Spleen (tissue), 11 donors: Measurements from ENCODE around the gene ADD3. TPM values are rescaled to one million over a fixed set of nuclear protein-coding genes. Genes with fewer than 3 reads are reported as not detected.

ENCODE experiments used
- DNase-seq: peaks from one replicate; pipeline ENCODE4 v3.0.0-alpha.2; 2020
- H3K27ac ChIP-seq, 8 donors: fragments of 200-600 bp; sonication (generic) in 7 of 8; 1 replicate in 4 of 8; 2 replicates in 4 of 8; pipeline versions ENCODE4 v1.5.0 to v1.8.0; 2016 to 2021; ENCODE audit warnings: inconsistent platforms in 4 of 8, mild to moderate bottlenecking in 4 of 8, moderate library complexity in 1 of 8
- H3K27me3 ChIP-seq, 7 donors: fragments of 200-600 bp; sonication (generic) in 6 of 7; replicated peaks in 1 of 7; 1 replicate in 4 of 7; 2 replicates in 3 of 7; pipeline versions ENCODE4 v1.5.0 to v1.8.0; 2016 to 2021; ENCODE audit warnings: inconsistent platforms in 3 of 7, mild to moderate bottlenecking in 1 of 7
- H3K36me3 ChIP-seq, 6 donors: fragments of 200-600 bp; sonication (generic) in 5 of 6; 1 replicate in 4 of 6; 2 replicates in 2 of 6; pipeline versions ENCODE4 v1.5.0 to v1.8.0; 2016 to 2021; ENCODE audit warnings: inconsistent platforms in 2 of 6
- H3K4me1 ChIP-seq, 6 donors: fragments of 200-600 bp; sonication (generic) in 5 of 6; 1 replicate in 3 of 6; 2 replicates in 3 of 6; pipeline versions ENCODE4 v1.5.0 to v1.8.0; 2016 to 2021; ENCODE audit warnings: inconsistent platforms in 3 of 6
- H3K4me3 ChIP-seq, 8 donors: fragments of 200-600 bp; sonication (generic) in 7 of 8; 1 replicate in 4 of 8; 2 replicates in 4 of 8; pipeline versions ENCODE4 v1.5.0 to v1.8.0; 2016 to 2021; ENCODE audit warnings: inconsistent platforms in 4 of 8, mild to moderate bottlenecking in 4 of 8, moderate library complexity in 2 of 8
- H3K9me3 ChIP-seq, 8 donors: fragments of 200-600 bp; sonication (generic) in 7 of 8; 1 replicate in 4 of 8; 2 replicates in 4 of 8; pipeline versions ENCODE4 v1.5.0 to v1.8.0; 2016 to 2021; ENCODE audit warnings: inconsistent platforms in 4 of 8
- CTCF ChIP-seq, 11 experiments: fragments of 200-600 bp in 7 of 11; fragments of 450-650 bp in 4 of 11; sonication (generic) in 4 of 11; IDR thresholded peaks in 8 of 11; conservative IDR thresholded peaks in 3 of 11; 1 replicate in 7 of 11; 2 replicates in 4 of 11; pipeline versions ENCODE4 v1.4.0 to v1.8.0; 2016 to 2021; ENCODE audit warnings: antibody characterized with exemption in 11 of 11, inconsistent platforms in 4 of 11, mild to moderate bottlenecking in 1 of 11
- POLR2A ChIP-seq, 3 donors: fragments of 450-650 bp; IDR thresholded peaks; one replicate each; pipeline ENCODE4 v1.5.1; 2017; ENCODE audit warnings: antibody characterized with exemption in 3 of 3, mild to moderate bottlenecking in 1 of 3
- POLR2AphosphoS5 ChIP-seq, 3 donors: sonication (generic); formaldehyde crosslinking; IDR thresholded peaks; one replicate each; pipeline ENCODE4 v1.5.1; 2017; ENCODE audit warnings: antibody characterized with exemption in 3 of 3
- WGBS, 5 donors: extraction: QIAGEN DNeasy Blood & Tissue Kit in 3 of 5; methylation state at CpG; one replicate each; pipeline versions ENCODE4 v1.1.5 to v1.1.7; 2013 to 2018; 5-methylcytosine and 5-hydroxymethylcytosine counted together
- intact Hi-C: fragments of 100-400 bp; cut with DNase I; formaldehyde crosslinking; loops from one replicate; pipeline ENCODE4 v1.15.0; 2023; ENCODE audit warnings: low total_unique reads
- polyA plus RNA-seq, 3 donors: library from polyadenylated mRNA; stranded (reverse); fragments of 200-250 nt; gene quantifications; one replicate each; pipeline ENCODE4 v1.2.1, GENCODE V29; 2013
- total RNA-seq, 7 donors: library from RNA; depleted of rRNA in 3 of 7; stranded (reverse); fragments of >200 nt in 3 of 7; fragmentation: NEBNext Ultra II Directional in 4 of 7; extraction: Animal tissue kit (Norgen Biotek cat#: 25700) in 4 of 7; gene quantifications; one replicate each; pipeline versions ENCODE4 v1.1.0 to v1.2.1, GENCODE V29; 2016 to 2021
- donor health status: healthy with polysubstance abuse.
- donor health status: DM: no; HTN: no; CAD: no; lungs with moderate emphysema.
- donor health status: DM: no; HTN: no; CAD: no.
- donor health status: Bipolar disorder and iron deficiency.
- donor health status: healthy.
- donor health status: DM: no; HTN: no; CAD: no.
- donor health status: DM: yes; HTN: yes; CAD: no.

Gene ADD3
- total and polyA plus RNA-seq, 10 donors: 35.0 to 155 (median 94.9) TPM

DNA sequence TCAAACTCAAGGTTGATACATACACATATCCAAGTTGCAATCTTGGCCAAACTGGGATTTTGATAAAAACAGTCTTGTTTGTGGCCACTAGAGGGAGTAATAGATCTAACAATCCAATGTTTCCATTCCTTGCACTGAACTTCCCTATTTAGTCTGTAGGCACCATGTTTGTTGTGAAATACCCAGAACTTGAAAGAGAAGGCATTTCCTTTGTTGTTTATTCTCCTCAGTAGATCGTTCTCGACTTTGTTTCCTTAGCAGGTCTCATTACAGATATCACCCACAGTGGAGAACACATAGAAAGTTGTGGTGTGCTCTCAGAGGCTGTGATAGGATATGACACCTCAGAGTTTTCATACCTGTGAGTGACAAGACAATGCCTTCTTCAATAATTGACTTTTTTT is 129.4 kb downstream of the ADD3 start:
- Histone ChIP-seq H3K4me1 (peaks cover 11 to 60% (median 20%) of the 10 kb centered on the region in 6 donors), H3K27me3 (no peaks in the 10 kb centered on the region), H3K9me3 (no peaks in the 10 kb centered on the region), H3K27ac (peak overlapping the region in 7 of 8 donors; percentile 63 to 86 (median 72)), H3K36me3 (peaks cover 0 to 37% (median 11%) of the 10 kb centered on the region in 6 donors), H3K4me3 (peak overlapping the region in 1 of 8 donors; percentile 14)
- TF ChIP-seq CTCF (IDR thresholded peaks at IDR 0.05 in 8 of 11, conservative IDR thresholded peaks at IDR 0.05 in 3 of 11) (peak; percentile 48 to 93 (median 85)), POLR2AphosphoS5 (IDR thresholded peaks at IDR 0.05) (no peak)
- DNase-seq: no peak
- 0% methylated on average over 2 of the region's 2 CpGs for WGBS, 5 donors
- intact Hi-C loops: loop anchor here (5.0 to 10.0 kb wide), 2 partner anchors 145 to 252 kb away; no protein-coding TSS in a partner anchor

GRCh38 chr10:110138197-110138812 is 130.5 kb downstream of the ADD3 start:
- no peak overlapping the region for H3K4me3 ChIP-seq
- intact Hi-C loops: loop anchor here (5.0 to 10.0 kb wide), 2 partner anchors 144 to 254 kb away; no protein-coding TSS in a partner anchor
- TF ChIP-seq POLR2A (IDR thresholded peaks at IDR 0.05) (no peak), POLR2AphosphoS5 (IDR thresholded peaks at IDR 0.05) (no peak), CTCF (IDR thresholded peaks at IDR 0.05 in 8 of 11, conservative IDR thresholded peaks at IDR 0.05 in 3 of 11) (peak; percentile 41 to 85 (median 69))
- WGBS, 5 donors: 66 to 70% (median 67%) methylated on average over 5 of the region's 5 CpGs
- peaks cover 0 to 25% (median 4%) of the 10 kb centered on the region in 6 donors for H3K36me3 ChIP-seq
- no peaks in the 10 kb centered on the region for H3K27me3 ChIP-seq
- H3K27ac ChIP-seq: peak overlapping the region in 7 of 8 donors; percentile 30 to 86 (median 72)
- no peak for DNase-seq
- H3K4me1 ChIP-seq: peaks cover 11 to 66% (median 22%) of the 10 kb centered on the region in 6 donors
- H3K9me3 ChIP-seq: no peaks in the 10 kb centered on the region

- peaks cover 11 to 49% (median 22%) of the 10 kb centered on the region in 6 donors for H3K4me1 ChIP-seq
- 28 to 47% (median 39%) methylated on average over 1 of the region's 1 CpG for WGBS, 5 donors
- intact Hi-C loops: no loop called here
These were observed 133.4 kb downstream of the ADD3 start for GRCh38 chr10:110141185-110141584.

More at GRCh38 chr10:110141185-110141584, 133.4 kb downstream of the ADD3 start:
- H3K4me3 ChIP-seq: no peak overlapping the region
- no peaks in the 10 kb centered on the region for H3K9me3 ChIP-seq
- DNase-seq: no peak
- TF ChIP-seq POLR2A (IDR thresholded peaks at IDR 0.05) (no peak), POLR2AphosphoS5 (IDR thresholded peaks at IDR 0.05) (no peak), CTCF (IDR thresholded peaks at IDR 0.05 in 8 of 11, conservative IDR thresholded peaks at IDR 0.05 in 3 of 11) (no peak)
- H3K27me3 ChIP-seq: no peaks in the 10 kb centered on the region
- peak overlapping the region in 4 of 8 donors; percentile 7 to 74 (median 35) for H3K27ac ChIP-seq
- H3K36me3 ChIP-seq: peaks cover 0 to 1% (median 0%) of the 10 kb centered on the region in 6 donors
